C4-2B (cell line): ENCODE measurements around the gene FBXL15.

ENCODE experiments used
- ZFX ChIP-seq: fragments of 450-650 bp; IDR thresholded peaks from 2 replicates; pipeline ENCODE4 v1.6.1; 2017
- TF ChIP-seq, protein P1 (sequence below): fragments of 450-650 bp; conservative IDR thresholded peaks from 2 replicates; pipeline ENCODE4 v1.5.1; 2017; ENCODE audit warnings: mild to moderate bottlenecking

DNA sequence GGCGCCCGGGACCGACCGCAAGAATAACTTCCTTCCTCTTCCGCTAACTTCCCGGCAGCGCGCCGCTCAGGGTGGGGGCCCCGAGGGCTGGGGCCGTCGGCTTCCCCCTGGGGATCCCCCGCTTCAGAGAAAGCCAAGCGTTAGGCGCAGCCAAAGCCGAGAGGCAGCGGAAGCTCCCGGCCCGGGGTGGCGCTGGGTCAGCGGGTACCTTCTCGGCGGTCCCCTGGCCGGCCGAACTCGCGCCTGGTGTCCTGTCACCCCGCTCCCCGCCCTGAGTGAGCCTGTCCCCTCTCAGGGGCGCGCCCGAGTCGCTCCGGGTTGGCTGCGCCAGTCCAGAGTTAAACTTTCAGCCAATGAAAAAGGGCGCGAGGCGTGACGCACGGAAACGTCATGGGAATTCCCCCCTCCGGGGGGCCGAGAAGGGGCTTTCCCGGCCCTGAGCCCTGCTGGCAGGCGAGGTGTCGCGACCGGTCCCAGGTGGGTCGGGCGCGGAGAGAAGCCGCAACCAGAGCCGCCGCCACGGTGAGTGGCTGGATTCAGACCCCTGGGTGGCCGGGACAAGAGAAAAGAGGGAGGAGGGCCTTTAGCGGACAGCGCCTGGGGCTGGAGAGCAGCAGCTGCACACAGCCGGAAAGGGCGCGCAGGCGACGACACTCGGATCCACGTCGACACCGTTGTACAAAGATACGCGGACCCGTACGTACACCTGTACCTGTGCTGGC is 26.4 kb upstream of the FBXL15 start:
- TF ChIP-seq, protein P1, sequence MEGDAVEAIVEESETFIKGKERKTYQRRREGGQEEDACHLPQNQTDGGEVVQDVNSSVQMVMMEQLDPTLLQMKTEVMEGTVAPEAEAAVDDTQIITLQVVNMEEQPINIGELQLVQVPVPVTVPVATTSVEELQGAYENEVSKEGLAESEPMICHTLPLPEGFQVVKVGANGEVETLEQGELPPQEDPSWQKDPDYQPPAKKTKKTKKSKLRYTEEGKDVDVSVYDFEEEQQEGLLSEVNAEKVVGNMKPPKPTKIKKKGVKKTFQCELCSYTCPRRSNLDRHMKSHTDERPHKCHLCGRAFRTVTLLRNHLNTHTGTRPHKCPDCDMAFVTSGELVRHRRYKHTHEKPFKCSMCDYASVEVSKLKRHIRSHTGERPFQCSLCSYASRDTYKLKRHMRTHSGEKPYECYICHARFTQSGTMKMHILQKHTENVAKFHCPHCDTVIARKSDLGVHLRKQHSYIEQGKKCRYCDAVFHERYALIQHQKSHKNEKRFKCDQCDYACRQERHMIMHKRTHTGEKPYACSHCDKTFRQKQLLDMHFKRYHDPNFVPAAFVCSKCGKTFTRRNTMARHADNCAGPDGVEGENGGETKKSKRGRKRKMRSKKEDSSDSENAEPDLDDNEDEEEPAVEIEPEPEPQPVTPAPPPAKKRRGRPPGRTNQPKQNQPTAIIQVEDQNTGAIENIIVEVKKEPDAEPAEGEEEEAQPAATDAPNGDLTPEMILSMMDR: peak; percentile 98
- no peak for TF ChIP-seq ZFX
